Suprapubic skin (tissue), 3 donors: ENCODE results near the gene SPNS1.

ENCODE experiments used
- POLR2A ChIP-seq, 2 donors: fragments of 450-650 bp; IDR thresholded peaks; one replicate each; pipeline ENCODE4 v1.6.1; 2017; ENCODE audit warnings: antibody characterized with exemption in 2 of 2, mild to moderate bottlenecking in 2 of 2, moderate library complexity in 2 of 2
- TF ChIP-seq, protein P1 (sequence below), 2 donors: fragments of 200-600 bp in 1 of 2; fragments of 450-650 bp in 1 of 2; sonication (generic) in 1 of 2; IDR thresholded peaks; one replicate each; pipeline ENCODE4 v1.5.1; 2016 to 2019; ENCODE audit warnings: antibody characterized with exemption in 2 of 2, mild to moderate bottlenecking in 1 of 2, moderate library complexity in 1 of 2

GRCh38 chr16:28974007-28974436, 556 bp upstream of the SPNS1 start:
- TF ChIP-seq, protein P1, sequence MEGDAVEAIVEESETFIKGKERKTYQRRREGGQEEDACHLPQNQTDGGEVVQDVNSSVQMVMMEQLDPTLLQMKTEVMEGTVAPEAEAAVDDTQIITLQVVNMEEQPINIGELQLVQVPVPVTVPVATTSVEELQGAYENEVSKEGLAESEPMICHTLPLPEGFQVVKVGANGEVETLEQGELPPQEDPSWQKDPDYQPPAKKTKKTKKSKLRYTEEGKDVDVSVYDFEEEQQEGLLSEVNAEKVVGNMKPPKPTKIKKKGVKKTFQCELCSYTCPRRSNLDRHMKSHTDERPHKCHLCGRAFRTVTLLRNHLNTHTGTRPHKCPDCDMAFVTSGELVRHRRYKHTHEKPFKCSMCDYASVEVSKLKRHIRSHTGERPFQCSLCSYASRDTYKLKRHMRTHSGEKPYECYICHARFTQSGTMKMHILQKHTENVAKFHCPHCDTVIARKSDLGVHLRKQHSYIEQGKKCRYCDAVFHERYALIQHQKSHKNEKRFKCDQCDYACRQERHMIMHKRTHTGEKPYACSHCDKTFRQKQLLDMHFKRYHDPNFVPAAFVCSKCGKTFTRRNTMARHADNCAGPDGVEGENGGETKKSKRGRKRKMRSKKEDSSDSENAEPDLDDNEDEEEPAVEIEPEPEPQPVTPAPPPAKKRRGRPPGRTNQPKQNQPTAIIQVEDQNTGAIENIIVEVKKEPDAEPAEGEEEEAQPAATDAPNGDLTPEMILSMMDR (IDR thresholded peaks at IDR 0.05): peak in 1 of 2 donors; percentile 52
- no peak for TF ChIP-seq POLR2A (IDR thresholded peaks at IDR 0.05)
